ENCODE results near the gene FBXL4.

Gene FBXL4

DNA sequence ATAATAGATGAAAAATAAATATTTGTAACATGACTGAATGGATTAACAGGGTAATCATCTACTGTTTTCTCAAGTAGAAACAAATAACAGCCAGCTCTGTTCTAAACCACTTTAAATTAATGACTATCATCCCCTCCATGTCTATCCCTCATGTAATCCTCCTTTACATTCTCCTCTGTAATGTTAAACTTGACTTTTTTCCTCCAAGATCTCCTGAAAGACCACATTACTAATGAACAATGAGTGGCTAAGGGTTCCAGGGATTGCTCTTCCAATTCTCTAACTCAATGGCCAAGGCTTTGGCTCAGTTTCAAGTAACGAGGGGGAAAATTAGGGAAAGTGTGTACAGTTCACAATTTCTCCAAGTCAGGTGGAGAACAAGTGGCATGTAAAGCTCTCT lies 37.6 kb upstream of the FBXL4 start:
- Histone ChIP-seq H2AFZ (ENCODE audit: low read length) (no peak overlapping the region), H3K23ac (ENCODE audit: low read depth, low read length, poor library complexity) (no peak overlapping the region), H2AK5ac (ENCODE audit: low read depth, low read length) (no peak overlapping the region), H3K27me3 (ENCODE audit: control insufficient read depth in 3 of 3, insufficient read depth in 3 of 3, low read depth in 1 of 3, low read length in 3 of 3) (no peaks in the 10 kb centered on the region), H3K4me3 (ENCODE audit: low read length in 2 of 2) (no peak overlapping the region), H4K91ac (ENCODE audit: low read depth, low read length, poor library complexity) (no peak overlapping the region), H3K4me2 (ENCODE audit: insufficient read depth, low read length, poor library complexity, severe bottlenecking) (no peak overlapping the region), H2BK5ac (ENCODE audit: low read length) (no peak overlapping the region), H3K36me3 (replicated peaks in 1 of 2; ENCODE audit: control insufficient read depth in 2 of 2, insufficient read depth in 2 of 2, low read length in 2 of 2) (no peaks in the 10 kb centered on the region), H2BK120ac (ENCODE audit: low read depth, low read length) (no peak overlapping the region), H3K27ac (replicated peaks; ENCODE audit: low read length) (no peak overlapping the region), H3K4ac (ENCODE audit: low read length) (no peak overlapping the region), H2BK15ac (ENCODE audit: low read length) (no peak overlapping the region), H3K9ac (ENCODE audit: low read depth, low read length, poor library complexity) (no peak overlapping the region), H3K18ac (ENCODE audit: low read length) (no peak overlapping the region), H2BK12ac (ENCODE audit: low read length) (no peak overlapping the region), H3K4me1 (ENCODE audit: control insufficient read depth in 2 of 2, insufficient read depth in 1 of 2, low read depth in 1 of 2, low read length in 2 of 2) (no peaks in the 10 kb centered on the region), H3K79me1 (ENCODE audit: low read depth, low read length) (no peaks in the 10 kb centered on the region), H4K8ac (ENCODE audit: low read depth, low read length) (no peak overlapping the region), H3K14ac (ENCODE audit: low read length) (no peak overlapping the region), H3K9me3 (replicated peaks in 1 of 2; ENCODE audit: control insufficient read depth in 2 of 2, insufficient read depth in 1 of 2, low read depth in 1 of 2, low read length in 2 of 2) (no peaks in the 10 kb centered on the region)
- no CpG with 5 or more reads among the region's 1 CpG for WGBS, 2 donors (ENCODE audit: extremely low coverage in 2 of 2, insufficient read length in 2 of 2, insufficient replicate concordance in 1 of 2)
- no peak for DNase-seq (ENCODE audit: low spot score)

GRCh38 chr6:98984121-98984520 lies 36.4 kb upstream of the FBXL4 start:
- Histone ChIP-seq H3K4me3 (ENCODE audit: low read length in 2 of 2) (no peak overlapping the region), H3K36me3 (replicated peaks in 1 of 2; ENCODE audit: control insufficient read depth in 2 of 2, insufficient read depth in 2 of 2, low read length in 2 of 2) (no peaks in the 10 kb centered on the region), H3K18ac (ENCODE audit: low read length) (no peak overlapping the region), H3K9me3 (replicated peaks in 1 of 2; ENCODE audit: control insufficient read depth in 2 of 2, insufficient read depth in 1 of 2, low read depth in 1 of 2, low read length in 2 of 2) (no peaks in the 10 kb centered on the region), H2BK12ac (ENCODE audit: low read length) (no peak overlapping the region), H2AK5ac (ENCODE audit: low read depth, low read length) (no peak overlapping the region), H2BK120ac (ENCODE audit: low read depth, low read length) (no peak overlapping the region), H3K79me1 (ENCODE audit: low read depth, low read length) (no peaks in the 10 kb centered on the region), H2BK15ac (ENCODE audit: low read length) (no peak overlapping the region), H4K91ac (ENCODE audit: low read depth, low read length, poor library complexity) (no peak overlapping the region), H3K9ac (ENCODE audit: low read depth, low read length, poor library complexity) (no peak overlapping the region), H3K4me2 (ENCODE audit: insufficient read depth, low read length, poor library complexity, severe bottlenecking) (no peak overlapping the region), H2AFZ (ENCODE audit: low read length) (no peak overlapping the region), H3K14ac (ENCODE audit: low read length) (no peak overlapping the region), H4K8ac (ENCODE audit: low read depth, low read length) (no peak overlapping the region), H3K27me3 (ENCODE audit: control insufficient read depth in 3 of 3, insufficient read depth in 3 of 3, low read depth in 1 of 3, low read length in 3 of 3) (no peaks in the 10 kb centered on the region), H3K4ac (ENCODE audit: low read length) (no peak overlapping the region), H3K4me1 (ENCODE audit: control insufficient read depth in 2 of 2, insufficient read depth in 1 of 2, low read depth in 1 of 2, low read length in 2 of 2) (no peaks in the 10 kb centered on the region), H3K27ac (replicated peaks; ENCODE audit: low read length) (no peak overlapping the region), H2BK5ac (ENCODE audit: low read length) (no peak overlapping the region), H3K23ac (ENCODE audit: low read depth, low read length, poor library complexity) (no peak overlapping the region)
- WGBS, 2 donors (ENCODE audit: extremely low coverage in 2 of 2, insufficient read length in 2 of 2, insufficient replicate concordance in 1 of 2) = no CpG with 5 or more reads among the region's 1 CpG
- no peak for DNase-seq (ENCODE audit: low spot score)

GRCh38 chr6:98981473-98981872 lies 33.7 kb upstream of the FBXL4 start:
- Histone ChIP-seq H3K27ac (replicated peaks; ENCODE audit: low read length) (no peak overlapping the region), H2AK5ac (ENCODE audit: low read depth, low read length) (no peak overlapping the region), H3K4me3 (ENCODE audit: low read length in 2 of 2) (no peak overlapping the region), H3K23ac (ENCODE audit: low read depth, low read length, poor library complexity) (no peak overlapping the region), H3K4ac (ENCODE audit: low read length) (no peak overlapping the region), H3K4me1 (ENCODE audit: control insufficient read depth in 2 of 2, insufficient read depth in 1 of 2, low read depth in 1 of 2, low read length in 2 of 2) (no peaks in the 10 kb centered on the region), H3K4me2 (ENCODE audit: insufficient read depth, low read length, poor library complexity, severe bottlenecking) (no peak overlapping the region), H3K27me3 (ENCODE audit: control insufficient read depth in 3 of 3, insufficient read depth in 3 of 3, low read depth in 1 of 3, low read length in 3 of 3) (no peaks in the 10 kb centered on the region), H2BK5ac (ENCODE audit: low read length) (no peak overlapping the region), H2BK15ac (ENCODE audit: low read length) (no peak overlapping the region), H3K9ac (ENCODE audit: low read depth, low read length, poor library complexity) (no peak overlapping the region), H2BK120ac (ENCODE audit: low read depth, low read length) (no peak overlapping the region), H3K79me1 (ENCODE audit: low read depth, low read length) (no peaks in the 10 kb centered on the region), H3K14ac (ENCODE audit: low read length) (no peak overlapping the region), H3K9me3 (replicated peaks in 1 of 2; ENCODE audit: control insufficient read depth in 2 of 2, insufficient read depth in 1 of 2, low read depth in 1 of 2, low read length in 2 of 2) (no peaks in the 10 kb centered on the region), H4K91ac (ENCODE audit: low read depth, low read length, poor library complexity) (no peak overlapping the region), H2AFZ (ENCODE audit: low read length) (no peak overlapping the region), H4K8ac (ENCODE audit: low read depth, low read length) (no peak overlapping the region), H3K36me3 (replicated peaks in 1 of 2; ENCODE audit: control insufficient read depth in 2 of 2, insufficient read depth in 2 of 2, low read length in 2 of 2) (no peaks in the 10 kb centered on the region), H3K18ac (ENCODE audit: low read length) (no peak overlapping the region), H2BK12ac (ENCODE audit: low read length) (no peak overlapping the region)
- no CpG with 5 or more reads among the region's 1 CpG for WGBS, 2 donors (ENCODE audit: extremely low coverage in 2 of 2, insufficient read length in 2 of 2, insufficient replicate concordance in 1 of 2)
- no peak for DNase-seq (ENCODE audit: low spot score)

DNA sequence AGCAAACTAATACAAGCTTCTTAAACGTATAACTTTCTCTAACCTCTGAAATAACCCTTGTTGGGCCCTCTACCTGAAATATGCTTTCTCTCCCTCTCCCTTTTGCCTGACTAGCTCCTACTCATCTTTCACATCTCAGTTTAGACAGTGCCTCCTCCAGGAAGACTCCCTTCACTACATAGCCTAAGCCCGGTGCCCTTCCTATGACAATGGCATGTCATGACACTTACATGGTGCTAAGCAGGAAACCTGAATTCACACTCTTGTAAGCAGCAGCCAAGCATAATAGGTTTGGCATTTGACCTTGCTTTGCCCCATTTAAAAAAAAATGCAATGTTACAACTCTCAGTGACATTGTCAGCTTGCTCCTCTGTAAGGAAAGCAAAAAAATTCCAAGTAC lies 33.1 kb upstream of the FBXL4 start:
- Histone ChIP-seq H4K8ac (ENCODE audit: low read depth, low read length) (no peak overlapping the region), H2AK5ac (ENCODE audit: low read depth, low read length) (no peak overlapping the region), H4K91ac (ENCODE audit: low read depth, low read length, poor library complexity) (no peak overlapping the region), H3K4me1 (ENCODE audit: control insufficient read depth in 2 of 2, insufficient read depth in 1 of 2, low read depth in 1 of 2, low read length in 2 of 2) (no peaks in the 10 kb centered on the region), H3K18ac (ENCODE audit: low read length) (no peak overlapping the region), H3K4me2 (ENCODE audit: insufficient read depth, low read length, poor library complexity, severe bottlenecking) (no peak overlapping the region), H3K27ac (replicated peaks; ENCODE audit: low read length) (no peak overlapping the region), H3K23ac (ENCODE audit: low read depth, low read length, poor library complexity) (no peak overlapping the region), H3K4me3 (ENCODE audit: low read length in 2 of 2) (no peak overlapping the region), H2BK15ac (ENCODE audit: low read length) (no peak overlapping the region), H3K36me3 (replicated peaks in 1 of 2; ENCODE audit: control insufficient read depth in 2 of 2, insufficient read depth in 2 of 2, low read length in 2 of 2) (no peaks in the 10 kb centered on the region), H3K9me3 (replicated peaks in 1 of 2; ENCODE audit: control insufficient read depth in 2 of 2, insufficient read depth in 1 of 2, low read depth in 1 of 2, low read length in 2 of 2) (no peaks in the 10 kb centered on the region), H3K4ac (ENCODE audit: low read length) (no peak overlapping the region), H3K27me3 (ENCODE audit: control insufficient read depth in 3 of 3, insufficient read depth in 3 of 3, low read depth in 1 of 3, low read length in 3 of 3) (no peaks in the 10 kb centered on the region), H3K79me1 (ENCODE audit: low read depth, low read length) (no peaks in the 10 kb centered on the region), H2BK120ac (ENCODE audit: low read depth, low read length) (no peak overlapping the region), H2BK12ac (ENCODE audit: low read length) (no peak overlapping the region), H2BK5ac (ENCODE audit: low read length) (no peak overlapping the region), H3K14ac (ENCODE audit: low read length) (no peak overlapping the region), H2AFZ (ENCODE audit: low read length) (no peak overlapping the region), H3K9ac (ENCODE audit: low read depth, low read length, poor library complexity) (no peak overlapping the region)
- DNase-seq (ENCODE audit: low spot score) = no peak
- no CpG with 5 or more reads among the region's 2 CpGs for WGBS, 2 donors (ENCODE audit: extremely low coverage in 2 of 2, insufficient read length in 2 of 2, insufficient replicate concordance in 1 of 2)
